NCI-H146 treated with DMSO at 0.1 percent for 48 hours (cell line): ENCODE measurements around the gene SMIM24.
"Not testable (repeated sequence)": the region's sequence is repeated elsewhere in the genome, so short reads cannot be mapped to it uniquely, and the experiment has no call there.

Experiments used
- DNase-seq: peaks from one replicate; lab custom pipeline; 2025; ENCODE audit not compliant: unreplicated experiment; lab: John Stamatoyannopoulos, UW

The SMIM24 gene

GRCh38 chr19:3457528-3458228 is 22.6 kb downstream of the SMIM24 start:
- no peak for DNase-seq

GRCh38 chr19:3456925-3457527 is 23.3 kb downstream of the SMIM24 start:
- DNase-seq: no peak

GRCh38 chr19:3455960-3456601 is 24.2 kb downstream of the SMIM24 start:
- DNase-seq: no peak

- DNase-seq: no peak
These were observed 24.9 kb downstream of the SMIM24 start for GRCh38 chr19:3455393-3455955.

GRCh38 chr19:3454656-3455392 is 25.5 kb downstream of the SMIM24 start:
- no peak for DNase-seq

- no peak for DNase-seq
These were observed 26.5 kb downstream of the SMIM24 start for GRCh38 chr19:3453840-3454239.

GRCh38 chr19:3452942-3453214 is 27.4 kb downstream of the SMIM24 start:
- not testable (repeated sequence) for DNase-seq

- no peak for DNase-seq
These were observed 28.0 kb downstream of the SMIM24 start for GRCh38 chr19:3452171-3452941.

GRCh38 chr19:3451451-3451866 is 28.9 kb downstream of the SMIM24 start:
- DNase-seq: no peak

GRCh38 chr19:3450796-3451411 is 29.4 kb downstream of the SMIM24 start:
- DNase-seq: no peak

- DNase-seq: no peak
These were observed 31.6 kb downstream of the SMIM24 start for GRCh38 chr19:3448616-3449334.

- DNase-seq: not testable (repeated sequence)
These were observed 33.7 kb downstream of the SMIM24 start for GRCh38 chr19:3446657-3447056.

GRCh38 chr19:3444695-3445234 is 35.6 kb downstream of the SMIM24 start:
- DNase-seq: no peak

- peak; percentile 73 for DNase-seq
These were observed 36.3 kb downstream of the SMIM24 start for GRCh38 chr19:3443840-3444694.

- DNase-seq: no peak
These were observed 37.7 kb downstream of the SMIM24 start for GRCh38 chr19:3442487-3443071.

GRCh38 chr19:3441986-3442329 is 38.4 kb downstream of the SMIM24 start:
- DNase-seq: no peak

GRCh38 chr19:3441089-3441985 is 39.0 kb downstream of the SMIM24 start:
- no peak for DNase-seq
